NCI-H460 (cell line): ENCODE data around the gene PPP2R3B. TPM values are rescaled to one million over a fixed set of nuclear protein-coding genes. Genes with fewer than 3 reads are reported as not detected.

Experiments used
- small RNA-seq, 2 experiments: library from RNA; depleted of rRNA; stranded (forward); fragments of <200 nt; gene quantifications; one replicate each; pipeline ENCODE3, GENCODE V24; 2014
- total RNA-seq: library from RNA; depleted of rRNA; stranded (reverse); fragments of >200 nt; shearing (Covaris generic); gene quantifications from 2 replicates; pipeline ENCODE4 v1.2.3, GENCODE V29; 2014; rRNA removed

Gene PPP2R3B
- total RNA-seq, 1 experiment from 2014 or later = 38.1 TPM

Small RNA genes lying within 50 kb of the gene (small RNA-seq; reads per million reads assigned to genes)
- 0 reads per million in 2 experiments for gene RF00017

Other genes starting within 250 kb of the PPP2R3B start
- gene PLCXD1, start 105.5 kb downstream of the PPP2R3B start, total RNA-seq = 5.5 and 6.5 TPM in 2 replicates
- gene GTPBP6, start 68.1 kb downstream of the PPP2R3B start, total RNA-seq = 50.5 and 58.6 TPM in 2 replicates
- gene SHOX, start 243.9 kb upstream of the PPP2R3B start, total RNA-seq = not detected in 2 replicates